Activated naive CD8-positive, alpha-beta T cell treated with anti-CD3 and anti-CD28 coated beads, Interleukin-2, amount 50 U/mL, for 24 hours (primary cell): Measurements from ENCODE around the gene FRG2.
"Not testable (repeated sequence)": the region's sequence is repeated elsewhere in the genome, so short reads cannot be mapped to it uniquely, and the experiment has no call there.

Experiments used
- ATAC-seq: fragments of 150-1000 bp; cut with Tn5 transposase; one replicate; pipeline ENCODE4 v1.10.0; 2021
- DNase-seq: peaks from one replicate; pipeline ENCODE4 v3.0.0; 2021
- H3K27ac Mint-ChIP-seq: one replicate; pipeline ENCODE4 v1.8.0; 2021; ENCODE audit warnings: mild to moderate bottlenecking, mixed read lengths
- H3K27me3 Mint-ChIP-seq: one replicate; pipeline ENCODE4 v1.8.0; 2021; ENCODE audit warnings: mixed read lengths
- H3K36me3 Mint-ChIP-seq: one replicate; pipeline ENCODE4 v1.8.0; 2021; ENCODE audit warnings: low read depth, mixed read lengths
- H3K4me1 Mint-ChIP-seq: one replicate; pipeline ENCODE4 v1.8.0; 2021; ENCODE audit warnings: mixed read lengths
- H3K4me3 Mint-ChIP-seq: one replicate; pipeline ENCODE4 v1.8.0; 2021; ENCODE audit warnings: mild to moderate bottlenecking, moderate library complexity, mixed read lengths
- H3K9me3 Mint-ChIP-seq: one replicate; pipeline ENCODE4 v1.8.0; 2021; ENCODE audit warnings: mixed read lengths

FRG2 gene

GRCh38 chr4:189983916-189984526 is 43.0 kb downstream of the FRG2 start:
- not testable (repeated sequence) for H3K4me3 Mint-ChIP-seq, H3K9me3 Mint-ChIP-seq, DNase-seq, H3K4me1 Mint-ChIP-seq, H3K36me3 Mint-ChIP-seq, ATAC-seq, H3K27ac Mint-ChIP-seq, H3K27me3 Mint-ChIP-seq

DNA sequence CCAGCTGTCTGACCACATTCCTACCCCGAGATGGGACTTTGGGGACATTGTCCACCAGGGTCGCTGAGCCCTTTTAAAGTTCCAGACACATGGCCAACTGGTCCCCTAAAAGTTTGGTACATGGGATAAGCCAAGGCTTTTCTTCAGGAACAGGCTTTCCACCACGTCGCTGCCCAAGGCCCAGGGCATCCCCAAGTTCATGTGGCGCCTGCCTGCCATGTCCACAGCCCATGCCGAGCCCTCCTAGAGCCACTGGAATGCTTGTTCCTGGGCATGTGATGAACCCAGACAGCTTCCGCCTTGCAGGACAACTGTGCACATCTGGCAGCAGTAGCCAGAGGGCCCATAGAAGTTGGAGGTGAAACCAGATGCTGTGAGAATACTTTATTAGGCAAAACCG is 45.1 kb downstream of the FRG2 start:
- ATAC-seq (no peak), DNase-seq (no peak)
- Mint-ChIP-seq H3K4me1 (no peaks in the 10 kb centered on the region), H3K4me3 (no peak overlapping the region), H3K27ac (no peak overlapping the region), H3K36me3 (no peaks in the 10 kb centered on the region), H3K27me3 (no peaks in the 10 kb centered on the region), H3K9me3 (no peaks in the 10 kb centered on the region)

- H3K9me3 Mint-ChIP-seq, ATAC-seq, H3K27me3 Mint-ChIP-seq, H3K27ac Mint-ChIP-seq, H3K4me3 Mint-ChIP-seq, DNase-seq, H3K36me3 Mint-ChIP-seq, H3K4me1 Mint-ChIP-seq: not testable (repeated sequence)
These were observed 46.8 kb downstream of the FRG2 start for GRCh38 chr4:189980292-189980691.

DNA sequence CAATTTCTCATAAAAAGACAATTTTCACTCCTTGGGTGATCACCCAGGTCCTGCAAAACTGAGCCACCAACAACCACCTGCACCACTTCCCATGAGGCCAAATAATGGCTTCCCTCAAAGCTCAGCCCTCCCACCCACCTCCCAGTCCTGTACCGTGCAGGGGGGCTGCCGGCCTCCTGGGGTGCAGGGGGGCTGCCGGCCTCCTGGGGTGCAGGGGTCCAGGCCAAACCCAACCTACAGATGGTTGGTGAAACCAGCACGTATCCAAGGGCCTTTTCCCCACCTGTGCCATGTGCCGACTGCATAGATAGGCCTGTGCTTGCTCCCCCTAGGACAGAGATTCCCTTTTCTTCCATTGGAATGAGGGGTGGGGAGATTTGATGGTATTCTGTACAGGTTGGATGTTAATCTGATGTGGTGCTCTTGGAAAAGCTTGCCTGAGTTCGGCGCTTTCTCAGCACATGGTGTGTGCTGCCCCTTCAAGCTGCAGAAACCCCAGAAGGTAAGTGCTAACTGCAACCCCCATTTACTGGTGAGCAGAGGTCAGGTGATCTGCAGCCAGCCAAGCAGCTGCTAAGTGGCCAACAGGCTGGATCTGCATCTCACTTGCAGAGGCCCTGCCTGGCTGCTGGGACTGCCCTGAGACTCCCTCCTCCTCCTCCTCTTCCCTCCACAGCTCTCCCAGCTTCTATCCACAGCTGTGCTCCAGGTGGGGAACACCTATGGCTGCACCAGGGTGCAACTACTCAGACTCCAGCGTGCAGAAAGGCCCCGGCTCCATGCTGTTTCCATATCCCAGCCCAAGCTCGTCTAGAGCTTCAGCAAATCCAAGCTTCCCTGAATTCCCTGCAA is 47.6 kb downstream of the FRG2 start:
- Mint-ChIP-seq H3K36me3 (no peaks in the 10 kb centered on the region), H3K27ac (no peak overlapping the region), H3K9me3 (no peaks in the 10 kb centered on the region), H3K4me1 (no peaks in the 10 kb centered on the region), H3K27me3 (no peaks in the 10 kb centered on the region), H3K4me3 (no peak overlapping the region)
- ATAC-seq = no peak
- DNase-seq = no peak
